HUES64 (cell line): ENCODE measurements around the gene SMIM29.

Experiments used
- H3K27ac ChIP-seq: 2 replicates; pipeline ENCODE4 v1.7.0; 2013; ENCODE audit warnings: low read depth, low read length, inconsistent platforms
- H3K27me3 ChIP-seq: 2 replicates; pipeline ENCODE4 v1.6.1; 2013; ENCODE audit warnings: mild to moderate bottlenecking, low read length; ENCODE audit not compliant: insufficient read depth
- H3K36me3 ChIP-seq: 2 replicates; pipeline ENCODE4 v1.6.1; 2013; ENCODE audit warnings: mild to moderate bottlenecking, low read length; ENCODE audit not compliant: insufficient read depth
- H3K4me1 ChIP-seq: 2 replicates; pipeline ENCODE4 v1.6.1; 2013; ENCODE audit warnings: mild to moderate bottlenecking, low read length, moderate library complexity; ENCODE audit not compliant: insufficient read depth
- H3K4me3 ChIP-seq: 2 replicates; pipeline ENCODE4 v1.5.1; 2013; ENCODE audit warnings: mild to moderate bottlenecking, low read length, moderate library complexity
- H3K9ac ChIP-seq: 2 replicates; pipeline ENCODE4 v1.6.1; 2013; ENCODE audit warnings: mild to moderate bottlenecking, low read depth, low read length
- H3K9me3 ChIP-seq: 2 replicates; pipeline ENCODE4 v1.6.1; 2013; ENCODE audit warnings: low read depth, low read length; ENCODE audit not compliant: insufficient read depth
- WGBS: fragments of 150-250, 120-280 bp; methylation state at CpG from one replicate; pipeline ENCODE4 v1.1.7; 2013; ENCODE audit warnings: missing lambda C conversion rate; 5-methylcytosine and 5-hydroxymethylcytosine counted together

The SMIM29 gene

DNA sequence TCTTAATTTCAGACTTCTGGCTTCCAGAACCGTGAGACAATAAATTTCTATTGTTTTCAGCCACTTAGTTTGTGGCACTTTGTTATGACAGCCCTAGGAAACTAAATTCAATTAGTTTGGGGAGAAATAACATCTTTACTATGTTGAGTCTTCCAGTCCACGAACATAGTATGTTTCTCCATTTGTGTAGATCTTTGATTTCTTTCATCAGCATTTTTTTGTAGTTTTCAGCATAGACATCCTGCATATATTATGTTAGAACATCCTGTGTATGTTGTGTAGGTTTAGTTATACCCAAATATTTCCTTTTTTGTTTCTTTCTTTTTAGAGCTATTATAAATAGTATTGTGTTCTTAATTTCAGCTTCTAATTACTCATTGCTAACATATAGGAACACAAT lies 30.1 kb downstream of the SMIM29 start:
- H3K4me1 ChIP-seq, result peaks cover 5% of the 10 kb centered on the region
- H3K9me3 ChIP-seq, result no peaks in the 10 kb centered on the region
- H3K9ac ChIP-seq, result no peak overlapping the region
- no peak overlapping the region for H3K27ac ChIP-seq
- H3K27me3 ChIP-seq, result no peaks in the 10 kb centered on the region
- H3K36me3 ChIP-seq, result no peaks in the 10 kb centered on the region
- WGBS, result 81% methylated on average over 1 of the region's 2 CpGs
- no peak overlapping the region for H3K4me3 ChIP-seq

- Histone ChIP-seq H3K27ac (no peak overlapping the region), H3K36me3 (no peaks in the 10 kb centered on the region), H3K4me1 (no peaks in the 10 kb centered on the region), H3K9ac (no peak overlapping the region), H3K27me3 (no peaks in the 10 kb centered on the region), H3K4me3 (no peak overlapping the region), H3K9me3 (no peaks in the 10 kb centered on the region)
- 96% methylated on average over 4 of the region's 4 CpGs for WGBS
Observed at GRCh38 chr6:34213772-34214171, 35.0 kb downstream of the SMIM29 start.

GRCh38 chr6:34207695-34208443 lies 40.9 kb downstream of the SMIM29 start:
- H3K9ac ChIP-seq, result no peak overlapping the region
- H3K27me3 ChIP-seq, result no peaks in the 10 kb centered on the region
- H3K4me1 ChIP-seq, result 0 out of 2 replicates have a peak, but pooled peaks cover 4% of the 10 kb centered on the region
- H3K36me3 ChIP-seq, result no peaks in the 10 kb centered on the region
- no peak overlapping the region for H3K27ac ChIP-seq
- WGBS, result 88% methylated on average over 4 of the region's 4 CpGs
- H3K9me3 ChIP-seq, result no peaks in the 10 kb centered on the region
- H3K4me3 ChIP-seq, result no peak overlapping the region

DNA sequence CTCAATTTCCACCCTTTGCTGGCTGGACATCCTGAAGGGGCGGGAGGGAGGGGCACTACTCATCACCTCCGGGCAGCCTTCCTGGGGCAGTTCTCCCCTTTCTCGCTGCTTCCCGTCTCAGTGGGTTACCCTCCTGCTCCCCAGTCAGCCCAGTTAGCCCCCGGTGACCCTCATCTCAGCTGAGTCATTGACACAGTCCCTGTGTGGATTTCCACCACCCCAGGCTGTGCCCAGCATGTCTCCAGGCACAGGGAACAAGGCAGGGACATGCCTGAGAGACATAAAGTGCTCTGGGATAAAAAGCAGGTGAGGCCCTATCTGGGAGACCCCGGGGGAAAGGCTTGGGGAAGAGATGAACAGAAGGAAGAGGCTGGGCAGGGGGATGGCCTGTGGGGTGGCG lies 42.1 kb downstream of the SMIM29 start:
- Histone ChIP-seq H3K4me1 (0 out of 2 replicates have a peak, but pooled peaks cover 4% of the 10 kb centered on the region), H3K27ac (no peak overlapping the region), H3K27me3 (no peaks in the 10 kb centered on the region), H3K9ac (no peak overlapping the region), H3K4me3 (no peak overlapping the region), H3K36me3 (no peaks in the 10 kb centered on the region), H3K9me3 (peaks cover 7% of the 10 kb centered on the region; the same call in 1 of the 2 replicates)
- 64% methylated on average over 7 of the region's 7 CpGs for WGBS

DNA sequence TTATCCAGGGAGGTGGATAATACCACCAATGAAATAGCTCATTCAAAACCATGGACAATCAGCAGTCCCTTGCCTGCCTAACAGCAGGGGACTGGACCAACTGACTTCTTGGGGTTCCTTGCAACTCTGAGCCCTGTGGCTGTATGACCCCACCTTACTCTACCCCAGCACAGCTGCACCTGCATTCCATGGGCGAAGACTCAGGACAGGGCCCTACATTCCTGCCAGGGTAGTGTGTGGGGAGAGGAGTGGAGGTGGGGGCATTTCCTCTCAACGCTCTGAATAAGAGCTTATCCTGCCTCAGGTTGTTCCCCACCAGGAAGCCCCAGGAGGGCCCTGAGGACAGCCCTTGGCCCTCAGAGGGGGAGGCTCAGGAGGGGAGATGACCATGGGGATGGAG lies 42.9 kb downstream of the SMIM29 start:
- 57% methylated on average over 2 of the region's 2 CpGs for WGBS
- no peaks in the 10 kb centered on the region for H3K27me3 ChIP-seq
- no peak overlapping the region for H3K27ac ChIP-seq
- no peaks in the 10 kb centered on the region for H3K36me3 ChIP-seq
- no peak overlapping the region for H3K9ac ChIP-seq
- H3K4me1 ChIP-seq, result 0 out of 2 replicates have a peak, but pooled peaks cover 4% of the 10 kb centered on the region
- no peak overlapping the region for H3K4me3 ChIP-seq
- peaks cover 7% of the 10 kb centered on the region; the same call in 1 of the 2 replicates for H3K9me3 ChIP-seq

GRCh38 chr6:34205466-34205865 lies 43.3 kb downstream of the SMIM29 start:
- Histone ChIP-seq H3K9ac (no peak overlapping the region), H3K27me3 (no peaks in the 10 kb centered on the region), H3K9me3 (peaks cover 7% of the 10 kb centered on the region; the same call in 1 of the 2 replicates), H3K27ac (no peak overlapping the region), H3K4me3 (no peak overlapping the region), H3K4me1 (0 out of 2 replicates have a peak, but pooled peaks cover 4% of the 10 kb centered on the region), H3K36me3 (no peaks in the 10 kb centered on the region)
- WGBS, result 86% methylated on average over 3 of the region's 3 CpGs

DNA sequence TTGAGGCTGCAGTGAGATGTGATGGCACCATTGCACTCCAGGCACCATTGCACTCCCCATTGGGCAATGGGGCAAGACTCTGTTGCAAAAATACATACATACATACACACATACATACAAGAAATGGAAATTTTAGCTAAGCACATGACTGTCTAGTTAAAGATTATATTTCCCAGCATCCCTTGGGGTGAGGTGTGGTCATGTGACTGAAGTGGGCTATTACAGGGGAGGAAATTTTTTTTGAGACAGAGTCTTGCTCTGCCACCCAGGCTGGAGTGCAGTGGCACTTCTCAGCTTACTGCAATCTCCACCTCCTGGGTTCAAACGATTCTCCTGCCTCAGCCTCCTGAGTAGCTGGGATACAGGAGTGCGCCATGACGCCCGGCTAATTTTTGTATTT lies 44.1 kb downstream of the SMIM29 start:
- Histone ChIP-seq H3K27ac (no peak overlapping the region), H3K36me3 (no peaks in the 10 kb centered on the region), H3K4me1 (0 out of 2 replicates have a peak, but pooled peaks cover 4% of the 10 kb centered on the region), H3K27me3 (no peaks in the 10 kb centered on the region), H3K4me3 (no peak overlapping the region), H3K9ac (no peak overlapping the region), H3K9me3 (peaks cover 7% of the 10 kb centered on the region; the same call in 1 of the 2 replicates)
- 93% methylated on average over 4 of the region's 4 CpGs for WGBS

GRCh38 chr6:34202329-34203201 lies 46.2 kb downstream of the SMIM29 start:
- Histone ChIP-seq H3K36me3 (no peaks in the 10 kb centered on the region), H3K27me3 (no peaks in the 10 kb centered on the region), H3K27ac (no peak overlapping the region), H3K9me3 (peaks cover 7% of the 10 kb centered on the region; the same call in 1 of the 2 replicates), H3K4me1 (peaks cover 4% of the 10 kb centered on the region; the same call in 1 of the 2 replicates), H3K4me3 (no peak overlapping the region), H3K9ac (no peak overlapping the region)
- 80% methylated on average over 20 of the region's 20 CpGs for WGBS

DNA sequence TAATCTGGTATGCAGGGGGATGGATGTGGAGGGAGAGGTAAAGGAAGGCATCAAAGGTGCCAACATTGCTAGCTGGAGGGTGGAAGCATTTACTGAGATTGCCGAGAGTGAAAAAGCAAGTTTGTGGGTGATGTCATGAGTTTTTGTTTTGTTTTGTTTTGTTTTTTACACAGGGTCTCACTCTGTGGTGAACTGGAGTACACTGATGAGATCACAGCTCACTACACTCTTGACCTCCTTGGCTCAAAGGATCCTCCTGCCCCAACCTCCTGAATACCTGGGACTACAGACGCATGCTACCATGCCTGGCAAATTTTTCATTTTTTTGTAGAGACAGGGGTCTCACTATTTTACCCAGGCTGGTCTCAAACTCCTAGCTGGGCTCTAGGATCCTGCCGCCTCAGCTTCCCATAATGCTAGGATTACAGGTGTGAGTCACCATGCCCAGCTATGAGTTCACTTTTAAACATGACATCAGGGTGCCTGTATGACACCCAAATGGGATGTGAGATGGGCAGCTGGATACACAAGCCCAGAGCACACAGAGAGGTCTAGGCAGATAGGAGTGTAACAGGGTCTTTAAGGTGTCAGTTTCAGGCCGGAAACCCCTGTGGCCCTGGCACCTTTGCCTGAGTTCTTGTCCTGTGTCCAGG lies 47.2 kb downstream of the SMIM29 start:
- Histone ChIP-seq H3K4me1 (no peaks in the 10 kb centered on the region; the same call in 1 of the 2 replicates), H3K9ac (no peak overlapping the region), H3K27me3 (no peaks in the 10 kb centered on the region; the same call in 1 of the 2 replicates), H3K9me3 (peaks cover 7% of the 10 kb centered on the region; the same call in 1 of the 2 replicates), H3K4me3 (no peak overlapping the region), H3K27ac (no peak overlapping the region), H3K36me3 (no peaks in the 10 kb centered on the region)
- 93% methylated on average over 4 of the region's 4 CpGs for WGBS

GRCh38 chr6:34200340-34200971 lies 48.4 kb downstream of the SMIM29 start:
- H3K4me1 ChIP-seq, result no peaks in the 10 kb centered on the region; the same call in 1 of the 2 replicates
- H3K36me3 ChIP-seq, result no peaks in the 10 kb centered on the region
- peaks cover 7% of the 10 kb centered on the region; the same call in 1 of the 2 replicates for H3K9me3 ChIP-seq
- H3K4me3 ChIP-seq, result no peak overlapping the region
- H3K9ac ChIP-seq, result no peak overlapping the region
- H3K27me3 ChIP-seq, result peaks cover 7% of the 10 kb centered on the region
- H3K27ac ChIP-seq, result peak overlapping the region; percentile 53; the same call in 1 of the 2 replicates
- 55% methylated on average over 5 of the region's 5 CpGs for WGBS
